CD4-positive, alpha-beta T cell treated with Interferon alpha-2 for 1 hour (primary cell): Measurements from ENCODE around the gene POU3F1.

Experiments
- DNase-seq, 2 donors: peaks; one replicate each; pipeline ENCODE4 v3.0.0-alpha.2; 2020 to 2022

POU3F1 gene

DNA sequence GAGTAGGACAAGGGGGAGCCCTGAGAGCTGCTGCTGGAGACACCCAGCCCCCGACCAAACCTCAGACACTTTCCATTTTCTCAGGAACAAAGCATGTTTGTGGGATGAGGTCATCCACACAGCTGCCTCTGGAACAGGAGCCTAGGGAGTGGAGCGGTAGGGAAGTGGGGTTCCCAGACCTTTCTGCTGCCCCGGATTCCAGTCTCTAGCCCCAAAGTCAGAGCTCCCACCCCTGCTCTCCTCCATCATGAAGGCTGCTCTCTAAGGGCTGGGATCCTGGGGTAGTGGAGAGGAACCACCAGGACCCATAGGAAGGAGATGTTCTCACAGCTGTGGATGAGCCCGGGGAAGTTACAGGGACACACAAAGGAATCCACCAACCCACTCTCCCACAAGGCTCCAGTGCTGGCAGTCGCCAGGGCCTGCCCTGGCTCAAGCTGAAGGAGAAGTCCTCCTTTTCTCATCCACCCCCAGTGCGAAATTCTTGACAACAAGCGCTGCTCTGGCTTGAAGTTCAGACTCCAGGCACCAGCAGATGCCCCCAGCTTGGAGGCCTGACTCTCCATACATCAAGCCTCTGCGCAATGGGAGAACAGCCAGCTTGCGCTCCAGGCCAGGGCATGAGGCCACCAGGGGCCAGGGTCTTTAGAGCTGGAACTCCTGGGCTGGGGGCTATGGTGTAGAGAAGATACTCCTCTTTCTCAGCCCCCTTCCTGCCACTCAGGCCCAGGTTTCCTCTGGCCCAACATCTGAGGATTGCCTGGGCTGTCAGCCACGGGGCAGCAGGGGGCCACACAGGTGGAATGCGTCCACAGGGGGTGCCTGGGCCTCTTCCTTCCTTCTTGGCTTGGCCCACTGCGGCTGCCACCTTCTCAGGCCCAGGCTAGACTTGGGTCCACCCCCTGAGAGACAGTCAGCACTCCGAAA, 45.8 kb downstream of the POU3F1 start:
- DNase-seq: no peak

DNA sequence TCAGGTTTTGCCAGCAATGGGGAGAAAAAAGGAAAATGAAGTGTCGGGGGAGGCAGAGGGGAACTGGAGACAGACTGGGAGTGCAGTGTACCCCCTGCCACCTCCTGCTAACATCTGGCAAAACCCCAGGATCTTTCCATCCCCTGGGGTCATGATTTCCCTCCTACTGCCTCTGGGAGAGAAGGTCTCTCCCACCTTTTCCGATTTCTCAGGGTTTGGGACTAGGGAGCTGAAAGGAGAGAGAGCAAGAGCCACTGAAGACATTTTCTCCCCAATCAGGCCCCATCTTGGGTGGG, 46.4 kb downstream of the POU3F1 start:
- no peak for DNase-seq

DNA sequence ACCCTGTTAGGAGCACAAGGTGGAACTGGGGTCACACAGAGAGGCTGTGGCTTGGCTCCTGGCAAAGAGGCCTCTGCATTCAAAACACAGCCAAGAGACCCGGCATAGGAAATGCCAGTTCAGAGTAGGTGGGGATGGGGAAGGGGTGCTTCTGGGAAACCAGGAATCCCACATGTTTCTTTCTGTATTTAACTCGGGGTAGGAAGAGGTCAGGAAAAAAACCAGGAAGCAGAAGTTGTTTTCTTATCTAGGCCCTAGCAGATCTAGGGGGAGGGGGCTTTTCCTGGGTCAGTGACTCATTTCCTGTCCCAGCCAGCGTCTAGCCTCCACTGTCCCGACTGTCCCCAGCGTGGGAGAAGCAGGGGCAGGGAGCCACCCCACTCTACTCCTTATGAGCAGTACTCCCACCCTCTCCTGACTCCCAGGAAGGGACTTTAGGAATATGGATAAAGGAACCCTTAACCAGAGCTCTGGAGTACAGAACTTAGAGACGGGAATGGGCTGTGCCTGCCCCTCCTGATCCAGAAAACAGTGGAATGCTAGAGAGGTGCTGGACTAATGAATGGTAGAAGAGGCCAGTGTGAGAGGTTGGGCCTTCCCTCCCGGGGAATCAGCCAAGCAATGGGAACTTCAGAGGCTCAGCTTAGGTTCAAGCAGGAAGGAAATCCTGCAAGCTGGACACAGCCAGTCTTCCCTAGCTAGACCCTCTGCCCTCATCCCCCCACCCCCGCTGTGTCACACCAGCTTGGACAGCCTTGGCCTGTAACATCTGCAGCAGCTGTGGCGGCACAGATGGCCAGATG, 47.0 kb downstream of the POU3F1 start:
- peak in 1 of 2 donors; percentile 36 for DNase-seq

DNA sequence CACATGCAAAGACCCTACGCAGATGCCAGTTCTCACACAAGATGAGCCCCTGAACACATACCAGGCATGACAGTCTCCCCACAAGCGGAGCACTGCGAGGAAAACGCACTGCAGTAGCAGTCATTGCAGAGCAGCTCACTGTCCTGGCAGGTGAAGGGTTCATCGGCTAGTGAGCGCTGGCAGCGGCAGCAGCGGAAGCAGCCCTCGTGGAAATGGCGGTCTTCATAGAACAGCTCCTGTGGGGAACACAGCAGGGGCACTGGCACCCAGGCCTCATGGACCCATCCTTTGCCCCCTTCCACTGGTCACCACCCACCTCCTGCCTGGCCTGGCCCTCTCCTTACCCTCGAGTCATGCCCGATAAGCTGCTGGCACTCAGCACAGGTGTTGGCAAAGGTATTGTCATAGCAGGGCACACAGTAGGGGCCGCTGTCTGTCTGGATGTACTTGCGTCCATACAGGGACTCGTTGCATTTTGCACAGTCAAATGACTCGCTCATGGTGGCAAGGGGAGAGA, 47.6 kb downstream of the POU3F1 start:
- DNase-seq: no peak

DNA sequence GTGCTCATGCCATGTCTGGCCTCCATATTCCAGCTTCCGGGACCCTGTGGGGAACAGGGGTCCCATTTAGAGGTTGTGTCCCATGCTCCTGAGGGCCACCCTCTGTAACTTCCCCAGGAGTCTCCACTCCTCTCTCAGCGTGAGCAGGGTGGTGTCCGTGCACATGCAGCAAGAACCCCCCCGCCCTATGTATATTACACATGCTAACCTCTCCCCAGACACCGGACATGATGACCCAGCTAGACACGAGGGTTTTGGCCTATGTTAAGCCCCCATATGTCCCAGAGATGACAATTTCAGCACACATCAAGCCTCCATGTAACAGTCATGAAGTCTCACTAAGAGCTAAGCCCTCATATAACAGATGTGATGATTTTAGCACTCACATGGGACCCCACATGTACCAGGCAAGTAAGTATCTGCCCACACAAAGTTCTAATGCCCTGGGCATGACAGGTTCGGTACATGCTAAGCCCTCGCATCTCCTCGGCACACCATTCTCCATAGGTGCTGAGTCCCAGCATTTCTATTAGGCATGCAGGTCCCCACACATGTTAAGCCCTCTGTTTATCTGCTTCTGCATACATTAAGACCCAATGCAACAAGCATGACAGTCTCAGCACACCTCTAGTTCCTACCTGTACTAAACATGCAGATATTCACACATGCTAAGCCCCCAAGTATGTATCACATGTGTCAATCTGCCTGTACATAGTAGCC, 48.3 kb downstream of the POU3F1 start:
- no peak for DNase-seq

DNA sequence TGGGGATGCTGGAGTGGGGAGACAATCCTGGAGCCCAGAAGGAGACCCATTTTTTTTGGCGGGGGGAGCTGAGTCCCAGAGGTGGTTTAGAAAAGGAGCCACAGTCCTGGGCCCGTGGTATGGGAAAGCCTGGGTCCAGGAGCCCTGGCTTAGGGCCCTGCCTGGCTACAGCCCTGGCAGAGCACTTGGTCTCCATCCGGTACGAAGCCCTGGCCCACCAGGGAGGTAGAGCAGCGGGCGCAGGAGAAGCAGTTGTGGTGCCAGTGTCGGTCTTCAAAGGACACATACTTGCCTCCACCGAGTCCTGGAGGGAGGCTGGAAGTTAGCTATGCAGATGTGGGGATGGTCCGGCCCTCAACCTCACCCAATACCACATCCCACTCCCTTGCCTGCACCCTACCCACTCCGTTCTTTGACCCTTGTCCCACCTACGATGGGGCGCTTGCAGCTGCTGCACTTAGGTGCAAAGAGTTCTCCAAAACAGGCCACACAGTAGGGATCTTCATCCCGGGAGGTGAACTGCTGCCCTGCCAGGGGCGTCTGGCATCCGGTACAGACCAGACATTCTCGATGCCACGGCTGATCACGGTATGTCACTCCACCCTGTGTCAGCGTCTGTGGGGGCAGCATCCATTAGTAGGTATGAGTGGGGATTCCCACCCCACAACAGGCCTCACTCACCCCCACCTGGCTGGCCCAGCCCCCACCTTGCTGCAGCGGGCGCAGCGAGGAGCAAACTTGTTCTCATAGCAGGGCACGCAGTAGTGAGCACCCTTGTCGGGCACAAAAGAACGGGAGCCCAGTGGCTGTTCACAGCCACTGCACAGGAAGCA, 49.1 kb downstream of the POU3F1 start:
- DNase-seq: no peak

DNA sequence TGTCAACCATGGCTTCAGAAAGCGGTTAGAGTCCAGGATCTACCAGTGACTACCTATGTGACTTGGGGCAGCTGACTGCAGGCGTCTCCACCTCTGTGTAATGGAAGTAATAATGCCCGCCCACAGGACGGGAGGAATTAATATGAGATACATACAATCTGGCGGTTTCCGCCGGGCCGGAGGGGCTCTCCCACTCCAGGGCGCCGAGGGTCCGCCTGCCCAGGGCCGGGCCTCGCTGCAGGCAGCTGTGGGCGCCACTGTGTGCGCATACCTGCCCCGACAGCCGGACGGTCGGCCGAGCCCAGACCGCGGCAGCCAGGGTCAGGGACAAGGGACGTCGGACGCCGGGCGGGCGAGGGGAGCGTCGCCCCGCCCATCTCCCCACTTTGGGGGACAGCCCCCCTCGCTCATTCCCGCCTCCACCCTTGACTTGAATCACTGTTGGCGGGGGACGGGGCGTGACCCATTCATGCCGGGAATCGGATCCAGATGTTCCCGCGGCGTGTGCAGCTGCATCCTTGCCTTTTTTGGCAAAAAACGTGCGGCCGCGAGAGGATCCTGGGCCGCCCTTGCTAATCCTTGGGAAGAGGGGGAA, 50.7 kb downstream of the POU3F1 start:
- DNase-seq: peak in 1 of 2 donors; percentile 40

DNA sequence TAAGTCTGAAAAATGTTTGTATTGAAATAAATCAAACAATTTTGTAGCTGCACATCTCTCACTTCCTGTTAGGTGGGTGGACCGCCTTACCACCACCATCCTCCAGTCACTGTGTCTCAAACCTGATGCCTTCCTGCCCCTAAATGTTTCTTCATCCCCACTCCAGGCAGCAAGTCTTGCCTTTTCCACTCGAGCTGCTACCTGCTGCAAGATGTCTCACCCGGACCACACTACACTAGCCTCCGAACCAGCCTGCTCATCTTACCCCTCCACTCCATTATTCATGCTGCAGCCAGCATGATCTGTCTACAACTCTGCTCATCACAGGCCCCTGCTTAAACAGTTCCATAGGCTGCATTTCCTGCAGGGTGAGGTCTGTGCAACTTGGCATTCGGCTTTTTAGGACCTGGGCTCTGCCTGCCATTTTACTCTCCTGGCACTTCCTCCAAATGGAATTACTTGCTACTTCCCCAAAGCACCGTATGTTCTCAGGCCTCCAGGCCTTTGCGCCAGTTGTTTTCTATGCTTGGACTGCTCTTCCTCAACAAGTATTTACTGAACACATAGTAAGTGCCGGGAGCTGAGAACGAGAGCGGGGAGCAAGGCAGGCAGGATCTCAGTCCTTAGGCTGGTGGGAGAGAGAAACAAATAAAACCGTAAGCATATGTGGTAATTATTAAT, 51.6 kb downstream of the POU3F1 start:
- no peak for DNase-seq
